B cell (primary cell): ENCODE measurements around the gene BAHCC1. TPM values are rescaled to one million over a fixed set of nuclear protein-coding genes. Genes with fewer than 3 reads are reported as not detected.

Experiments
- ATAC-seq: fragments of 200-7000 bp; cut with Tn5 transposase; one replicate; pipeline ENCODE4 v1.10.0; 2021; ENCODE audit warnings: low read depth, mild to moderate bottlenecking, moderate number of reproducible peaks, moderate library complexity
- CTCF ChIA-PET: fragments of 350-600 bp; sonication (Branson Sonifier 250); formaldehyde crosslinking; loops from one replicate; lab custom pipeline; 2021; ENCODE audit warnings: antibody characterized with exemption, inconsistent platforms; lab: Charles Lee
- POLR2A ChIA-PET: fragments of 350-600 bp; sonication (Branson Sonifier 250); formaldehyde crosslinking; loops from one replicate; lab custom pipeline; 2021; ENCODE audit warnings: antibody characterized with exemption; lab: Charles Lee
- DNase-seq: peaks from one replicate; pipeline ENCODE4 v3.0.0; 2013
- H2AFZ ChIP-seq: 2 replicates; pipeline ENCODE4 v1.6.1; 2012; ENCODE audit warnings: mild to moderate bottlenecking, low read depth, low read length; ENCODE audit not compliant: insufficient read depth, poor library complexity, severe bottlenecking
- H3K27ac ChIP-seq, 2 donors: 1 replicate in 1 of 2; 2 replicates in 1 of 2; pipeline ENCODE4 v1.5.1; 2012 to 2013; ENCODE audit warnings: low read length in 2 of 2, mild to moderate bottlenecking in 2 of 2, moderate library complexity in 1 of 2
- H3K27me3 ChIP-seq, 4 experiments: fragments of 200-600 bp in 1 of 4; sonication (generic) in 1 of 4; replicated peaks in 1 of 4; 1 replicate in 2 of 4; 2 replicates in 2 of 4; pipeline versions ENCODE4 v1.6.1 to v1.7.0; 2013 to 2016; ENCODE audit warnings: low read length in 3 of 4, mild to moderate bottlenecking in 2 of 4, mixed read lengths in 1 of 4, moderate library complexity in 1 of 4; ENCODE audit not compliant: insufficient read depth in 4 of 4, control insufficient read depth in 3 of 4; ENCODE audit errors: control extremely low read depth in 1 of 4
- H3K36me3 ChIP-seq, 2 experiments: replicated peaks in 1 of 2; 1 replicate in 1 of 2; 2 replicates in 1 of 2; pipeline versions ENCODE4 v1.6.1 to v1.7.1; 2013; ENCODE audit warnings: low read length in 1 of 2; ENCODE audit not compliant: insufficient read depth in 2 of 2, control insufficient read depth in 1 of 2; ENCODE audit errors: control extremely low read depth in 1 of 2, extremely low read depth in 1 of 2
- H3K4me1 ChIP-seq, 2 donors: fragments of 200-600 bp in 1 of 2; sonication (generic) in 1 of 2; 1 replicate in 1 of 2; 2 replicates in 1 of 2; pipeline versions ENCODE4 v1.5.1 to v1.6.1; 2013 to 2017; ENCODE audit warnings: low read length in 2 of 2; ENCODE audit not compliant: control insufficient read depth in 2 of 2, insufficient read depth in 2 of 2
- H3K4me2 ChIP-seq: replicated peaks from 2 replicates; pipeline ENCODE3; 2012; ENCODE audit warnings: mild to moderate bottlenecking, low read depth, low read length; ENCODE audit not compliant: poor library complexity, severe bottlenecking
- H3K4me3 ChIP-seq, 5 experiments: fragments of 200-600 bp in 1 of 5; sonication (generic) in 1 of 5; 1 replicate in 3 of 5; 2 replicates in 2 of 5; pipeline versions ENCODE4 v1.5.1 to v1.7.0; 2011 to 2016; ENCODE audit warnings: low read length in 4 of 5, mild to moderate bottlenecking in 4 of 5, low read depth in 2 of 5, control low read depth in 1 of 5, moderate library complexity in 1 of 5; ENCODE audit not compliant: insufficient read depth in 1 of 5; ENCODE audit errors: control extremely low read depth in 1 of 5, extremely low read depth in 1 of 5
- H3K79me2 ChIP-seq: fragments of 200-600 bp; sonication (generic); one replicate; pipeline ENCODE4 v1.6.0; 2016; ENCODE audit warnings: low read length; ENCODE audit not compliant: control insufficient read depth, insufficient read depth
- H3K9ac ChIP-seq: fragments of 200-600 bp; sonication (generic); 2 replicates; pipeline ENCODE4 v1.6.1; 2017; ENCODE audit warnings: mild to moderate bottlenecking, low read length, moderate library complexity
- H3K9me3 ChIP-seq, 3 donors: one replicate each; pipeline versions ENCODE4 v1.6.1 to v1.7.1; 2013; ENCODE audit warnings: low read length in 2 of 3; ENCODE audit not compliant: control insufficient read depth in 2 of 3, insufficient read depth in 1 of 3; ENCODE audit errors: control extremely low read depth in 1 of 3
- H4K20me1 ChIP-seq: 2 replicates; pipeline ENCODE4 v1.6.0; 2012; ENCODE audit warnings: mild to moderate bottlenecking, low read length; ENCODE audit not compliant: insufficient read depth, control insufficient read depth, poor library complexity, severe bottlenecking
- H3K27ac Mint-ChIP-seq: one replicate; pipeline ENCODE4 v1.8.0; 2021; ENCODE audit warnings: mixed read lengths
- H3K27me3 Mint-ChIP-seq: one replicate; pipeline ENCODE4 v1.8.0; 2021; ENCODE audit warnings: mixed read lengths
- H3K4me1 Mint-ChIP-seq: one replicate; pipeline ENCODE4 v1.8.0; 2021; ENCODE audit warnings: mixed read lengths
- H3K4me3 Mint-ChIP-seq: one replicate; pipeline ENCODE4 v1.8.0; 2021; ENCODE audit warnings: mixed read lengths
- H3K9me3 Mint-ChIP-seq: one replicate; pipeline ENCODE4 v1.8.0; 2022; ENCODE audit warnings: mixed read lengths; ENCODE audit not compliant: insufficient read depth
- EZH2 ChIP-seq: IDR thresholded peaks from 2 replicates; pipeline ENCODE4 v1.6.1; 2012; ENCODE audit warnings: borderline replicate concordance, low read depth, mild to moderate bottlenecking, moderate library complexity, low read length; ENCODE audit not compliant: insufficient read depth, poor library complexity, severe bottlenecking
- WGBS: methylation state at CpG from one replicate; pipeline ENCODE4 v1.1.5; 2013; ENCODE audit warnings: missing lambda C conversion rate; ENCODE audit not compliant: insufficient coverage; 5-methylcytosine and 5-hydroxymethylcytosine counted together
- intact Hi-C: fragments of 100-400 bp; cut with micrococcal nuclease; formaldehyde crosslinking; loops from one replicate; pipeline ENCODE4 v1.10.0; 2022
- polyA plus RNA-seq: library from polyadenylated mRNA; depleted of rRNA; stranded (reverse); fragments of >200 nt; gene quantifications from 2 replicates; pipeline ENCODE4 v1.2.3, GENCODE V29; 2012
- total RNA-seq, 2 donors: library from RNA; stranded (reverse); fragments of 120-200 nt in 1 of 2; gene quantifications; 1 replicate in 1 of 2; 2 replicates in 1 of 2; pipeline versions ENCODE4 v1.2.3 to v1.2.4, GENCODE V29; 2013 to 2022
- TF ChIP-seq, protein P1 (sequence below): fragments of 200-600 bp; IDR thresholded peaks from one replicate; pipeline ENCODE4 v1.8.0; 2022; ENCODE audit warnings: antibody characterized with exemption, mild to moderate bottlenecking

BAHCC1 gene
- total and polyA plus RNA-seq, 2 donors (not counting 1 experiment from before 2014, with no cell fraction given): 0.12 to 0.48 TPM

DNA sequence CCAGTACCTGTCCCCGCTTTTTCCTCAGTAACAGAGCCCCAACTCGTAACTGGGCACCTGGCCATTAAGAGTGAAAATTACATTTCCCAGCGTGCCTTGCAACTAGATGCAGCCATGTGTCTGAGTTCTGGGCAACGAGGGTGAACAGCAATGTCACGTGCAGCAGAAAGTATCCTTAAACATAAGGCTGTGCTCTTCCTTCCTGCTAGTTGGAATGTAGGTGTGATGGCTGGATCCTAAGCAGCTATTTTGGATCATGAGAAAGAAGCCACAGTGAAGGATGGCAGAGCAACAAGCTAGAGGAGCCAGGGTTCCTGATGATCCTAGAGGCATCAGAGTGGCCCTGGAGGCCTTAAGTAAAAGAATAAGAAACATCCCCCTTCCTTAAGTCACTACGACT lies 81.4 kb downstream of the BAHCC1 start:
- H3K4me3 Mint-ChIP-seq: no peak overlapping the region
- H3K4me2 ChIP-seq: no peak overlapping the region
- peaks cover 0 to 16% (median 0%) of the 10 kb centered on the region in 3 donors for H3K9me3 ChIP-seq
- ChIA-PET CTCF (no interaction called here), POLR2A (no interaction called here)
- peaks cover 7% of the 10 kb centered on the region in 2 donors for H3K4me1 ChIP-seq
- no peak overlapping the region for H3K9ac ChIP-seq
- no peak overlapping the region for H2AFZ ChIP-seq
- 93% methylated on average over 4 of the region's 6 CpGs for WGBS
- H3K9me3 Mint-ChIP-seq: no peaks in the 10 kb centered on the region
- ATAC-seq (no peak), DNase-seq (no peak)
- peaks cover 4% of the 10 kb centered on the region for H3K27me3 Mint-ChIP-seq
- no peak overlapping the region for H3K4me3 ChIP-seq
- intact Hi-C loops: no loop called here
- H3K4me1 Mint-ChIP-seq: peaks cover under 1% of the 10 kb centered on the region
- H3K27me3 ChIP-seq: peaks cover 0 to 14% (median 7%) of the 10 kb centered on the region in 4 experiments
- H3K36me3 ChIP-seq: no peaks in the 10 kb centered on the region
- TF ChIP-seq, protein P1, sequence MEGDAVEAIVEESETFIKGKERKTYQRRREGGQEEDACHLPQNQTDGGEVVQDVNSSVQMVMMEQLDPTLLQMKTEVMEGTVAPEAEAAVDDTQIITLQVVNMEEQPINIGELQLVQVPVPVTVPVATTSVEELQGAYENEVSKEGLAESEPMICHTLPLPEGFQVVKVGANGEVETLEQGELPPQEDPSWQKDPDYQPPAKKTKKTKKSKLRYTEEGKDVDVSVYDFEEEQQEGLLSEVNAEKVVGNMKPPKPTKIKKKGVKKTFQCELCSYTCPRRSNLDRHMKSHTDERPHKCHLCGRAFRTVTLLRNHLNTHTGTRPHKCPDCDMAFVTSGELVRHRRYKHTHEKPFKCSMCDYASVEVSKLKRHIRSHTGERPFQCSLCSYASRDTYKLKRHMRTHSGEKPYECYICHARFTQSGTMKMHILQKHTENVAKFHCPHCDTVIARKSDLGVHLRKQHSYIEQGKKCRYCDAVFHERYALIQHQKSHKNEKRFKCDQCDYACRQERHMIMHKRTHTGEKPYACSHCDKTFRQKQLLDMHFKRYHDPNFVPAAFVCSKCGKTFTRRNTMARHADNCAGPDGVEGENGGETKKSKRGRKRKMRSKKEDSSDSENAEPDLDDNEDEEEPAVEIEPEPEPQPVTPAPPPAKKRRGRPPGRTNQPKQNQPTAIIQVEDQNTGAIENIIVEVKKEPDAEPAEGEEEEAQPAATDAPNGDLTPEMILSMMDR: no peak
- no peak for TF ChIP-seq EZH2
- no peaks in the 10 kb centered on the region for H4K20me1 ChIP-seq
- H3K27ac ChIP-seq: no peak overlapping the region
- no peak overlapping the region for H3K27ac Mint-ChIP-seq
- H3K79me2 ChIP-seq: no peaks in the 10 kb centered on the region

DNA sequence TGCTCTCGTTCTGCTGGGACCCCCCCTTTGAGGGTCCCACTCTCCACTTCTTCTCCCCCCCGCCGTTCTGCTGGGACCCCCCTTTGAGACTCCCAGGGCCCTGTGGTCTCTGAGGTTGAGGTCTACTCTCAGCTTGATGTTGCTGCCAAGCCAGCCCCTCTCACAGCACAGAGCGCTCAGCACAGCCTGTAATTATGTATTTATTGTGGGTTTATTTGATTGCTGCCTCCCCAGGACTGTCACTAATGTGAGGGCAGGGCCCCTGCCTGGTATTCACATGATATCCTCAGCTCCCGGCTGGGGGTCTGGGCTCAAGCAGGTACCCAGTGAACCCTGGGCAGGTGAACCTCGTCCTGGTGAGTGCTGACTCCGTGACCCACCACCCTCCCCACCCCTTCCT lies 81.9 kb downstream of the BAHCC1 start:
- no peak overlapping the region for H2AFZ ChIP-seq
- H3K4me1 ChIP-seq: peaks cover 13% of the 10 kb centered on the region in 2 donors
- POLR2A ChIA-PET: no interaction called here
- H3K79me2 ChIP-seq: no peaks in the 10 kb centered on the region
- no peak overlapping the region for H3K27ac ChIP-seq
- H3K27me3 Mint-ChIP-seq: peaks cover 7% of the 10 kb centered on the region
- CTCF ChIA-PET: no interaction called here
- H3K4me1 Mint-ChIP-seq: peaks cover 6% of the 10 kb centered on the region
- no peak overlapping the region for H3K27ac Mint-ChIP-seq
- TF ChIP-seq EZH2: no peak
- TF ChIP-seq, protein P1: no peak
- no peak overlapping the region for H3K9ac ChIP-seq
- WGBS: 88% methylated on average over 4 of the region's 7 CpGs
- DNase-seq (no peak), ATAC-seq (no peak)
- no peaks in the 10 kb centered on the region for H4K20me1 ChIP-seq
- H3K27me3 ChIP-seq: peaks cover 0 to 19% (median 9%) of the 10 kb centered on the region in 4 experiments
- H3K9me3 ChIP-seq: peaks cover 0 to 17% (median 0%) of the 10 kb centered on the region in 3 donors
- no peak overlapping the region for H3K4me3 Mint-ChIP-seq
- no peak overlapping the region for H3K4me3 ChIP-seq
- no peak overlapping the region for H3K4me2 ChIP-seq
- no peaks in the 10 kb centered on the region for H3K36me3 ChIP-seq
- no peaks in the 10 kb centered on the region for H3K9me3 Mint-ChIP-seq
- intact Hi-C loops: no loop called here
